HG03460 (cell line): ENCODE measurements around the gene KRTAP5-3.
"Not testable (repeated sequence)": the region's sequence is repeated elsewhere in the genome, so short reads cannot be mapped to it uniquely, and the experiment has no call there.

Experiments
- ATAC-seq: cut with Tn5 transposase; IDR thresholded peaks from one replicate; pipeline ENCODE4 v1.9.1; 2021; ENCODE audit not compliant: unreplicated experiment

The KRTAP5-3 gene

GRCh38 chr11:1608363-1608762 lies at the start of gene KRTAP5-3:
Gene KRTAP5-3 (minus strand): TSS chr11:1608463. CDS start chr11:1608385, 78 bp downstream.
- ATAC-seq: no peak

GRCh38 chr11:1656670-1657069 lies 48.4 kb upstream of the KRTAP5-3 start:
- no peak for ATAC-seq

GRCh38 chr11:1656061-1656441 lies 47.8 kb upstream of the KRTAP5-3 start:
- no peak for ATAC-seq

GRCh38 chr11:1655168-1656060 lies 47.2 kb upstream of the KRTAP5-3 start:
- no peak for ATAC-seq

- no peak for ATAC-seq
These were observed 46.3 kb upstream of the KRTAP5-3 start for GRCh38 chr11:1654388-1655167.

- no peak for ATAC-seq
These were observed 45.5 kb upstream of the KRTAP5-3 start for GRCh38 chr11:1653541-1654387.

GRCh38 chr11:1652771-1653540 lies 44.7 kb upstream of the KRTAP5-3 start:
- no peak for ATAC-seq

GRCh38 chr11:1652442-1652770 lies 44.1 kb upstream of the KRTAP5-3 start:
- no peak for ATAC-seq

GRCh38 chr11:1652026-1652425 lies 43.8 kb upstream of the KRTAP5-3 start:
- no peak for ATAC-seq

- ATAC-seq: no peak
These were observed 43.2 kb upstream of the KRTAP5-3 start for GRCh38 chr11:1651411-1651980.

- ATAC-seq: no peak
These were observed 42.6 kb upstream of the KRTAP5-3 start for GRCh38 chr11:1650918-1651262.

- no peak for ATAC-seq
These were observed 42.0 kb upstream of the KRTAP5-3 start for GRCh38 chr11:1650034-1650917.

GRCh38 chr11:1648653-1649420 lies 40.6 kb upstream of the KRTAP5-3 start:
- ATAC-seq: no peak

- no peak for ATAC-seq
These were observed 39.8 kb upstream of the KRTAP5-3 start for GRCh38 chr11:1647901-1648652.

GRCh38 chr11:1646540-1646939 lies 38.3 kb upstream of the KRTAP5-3 start:
- ATAC-seq: not testable (repeated sequence)

GRCh38 chr11:1645357-1645821 lies 37.1 kb upstream of the KRTAP5-3 start:
- ATAC-seq: no peak

GRCh38 chr11:1644601-1645356 lies 36.5 kb upstream of the KRTAP5-3 start:
- no peak for ATAC-seq
